ENCODE measurements around the gene PMVK.

The PMVK gene

DNA sequence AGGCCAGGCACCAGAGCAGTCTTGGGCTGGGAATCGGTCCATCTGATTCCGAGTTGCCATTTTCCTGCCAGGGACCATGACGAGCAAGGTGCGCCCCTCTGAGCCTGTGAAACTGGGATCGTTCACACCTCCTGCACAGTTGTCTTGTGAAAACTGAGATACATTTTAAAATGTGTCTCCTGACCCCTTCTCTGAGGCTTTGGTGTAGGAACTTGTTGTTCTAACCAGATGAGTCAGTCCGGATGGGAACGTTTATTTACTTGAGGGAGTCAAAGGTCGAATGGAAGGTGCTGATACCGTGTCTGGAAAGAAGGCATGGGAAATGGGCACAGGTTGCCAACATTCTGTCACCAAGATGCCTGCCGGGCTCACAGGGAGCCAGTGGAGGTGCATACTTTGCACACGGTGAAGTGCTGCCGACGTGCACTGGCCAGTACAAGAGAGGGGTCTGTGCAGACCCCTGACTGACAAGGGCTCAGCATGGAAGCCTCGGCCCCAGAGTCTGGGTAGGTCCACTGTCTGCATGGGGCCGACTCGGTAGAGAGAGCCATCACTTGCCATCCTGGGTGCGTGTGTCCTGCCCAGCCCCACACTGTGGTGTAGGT is 59.0 kb downstream of the PMVK start:
- DNase-seq = no peak

DNA sequence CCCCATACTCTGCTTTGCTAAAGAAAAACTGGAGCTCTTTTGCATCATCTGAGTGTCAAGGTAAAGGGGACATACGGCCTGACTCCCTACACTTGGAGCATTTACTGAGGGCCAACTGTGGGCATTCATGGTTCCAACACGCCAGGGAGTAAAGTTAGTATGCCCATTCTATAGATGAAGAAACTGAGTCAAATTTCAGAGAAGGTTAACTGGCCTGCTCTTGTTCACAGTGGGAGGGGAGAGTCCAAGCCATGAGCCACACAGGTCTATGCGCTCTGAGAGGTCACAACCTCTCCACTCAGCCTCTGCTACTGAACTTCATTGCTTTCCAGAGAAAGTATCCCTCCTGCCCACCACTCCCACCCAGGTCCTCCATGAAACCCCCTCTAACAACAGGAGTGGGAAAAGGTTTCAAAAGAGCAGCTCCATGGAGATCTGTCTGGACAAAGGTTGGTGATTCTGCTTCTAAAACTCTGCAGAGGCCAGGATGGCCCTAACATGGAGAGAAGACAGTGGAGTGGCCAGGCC is 59.6 kb downstream of the PMVK start:
- DNase-seq = no peak
